ENCODE data around the gene SERPINC1. TPM values are rescaled to one million over a fixed set of nuclear protein-coding genes. Genes with fewer than 3 reads are reported as not detected.

Gene SERPINC1
- total and polyA plus RNA-seq, 2 experiments from 2014 or later = 85.4 to 125 TPM

DNA sequence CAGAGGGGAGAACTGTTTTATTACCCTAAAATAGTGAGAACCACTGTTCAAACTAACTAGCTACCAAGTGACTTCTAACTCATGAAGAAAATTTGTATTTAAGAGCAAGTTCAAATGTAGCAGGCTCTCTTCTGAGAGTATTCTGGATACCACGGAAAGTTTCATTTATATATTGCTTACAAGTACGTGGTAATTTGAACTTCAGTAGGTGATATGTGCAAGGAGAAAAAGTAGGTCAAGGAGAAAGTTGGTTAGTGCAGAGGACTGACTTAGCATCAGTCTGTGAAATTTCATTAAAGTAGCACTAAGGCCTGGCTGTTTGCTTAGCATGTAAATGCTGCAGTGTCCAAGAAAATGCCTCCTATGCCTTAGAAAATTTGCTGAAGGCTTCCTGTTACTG lies 16.7 kb downstream of the SERPINC1 start:
- no peak overlapping the region for H3K4me2 ChIP-seq
- no peaks in the 10 kb centered on the region for H3K79me2 ChIP-seq
- WGBS (ENCODE audit: low lambda C conversion rate, missing lambda C conversion rate) = 91% methylated on average over 2 of the region's 2 CpGs
- H3K4me3 ChIP-seq = no peak overlapping the region
- H3K9me3 ChIP-seq (ENCODE audit: low read depth) = no peaks in the 10 kb centered on the region
- DNase-seq (ENCODE audit: low spot score) = no peak
- no peak overlapping the region for H3K27ac ChIP-seq
- H3K4me1 ChIP-seq (ENCODE audit: insufficient read depth) = no peaks in the 10 kb centered on the region
- no peaks in the 10 kb centered on the region for H3K36me3 ChIP-seq (replicated peaks; ENCODE audit: insufficient read depth, low read depth)
- H2AFZ ChIP-seq = no peak overlapping the region
- H4K20me1 ChIP-seq (ENCODE audit: insufficient read depth, poor library complexity, severe bottlenecking) = no peaks in the 10 kb centered on the region
- H3K27me3 ChIP-seq = no peaks in the 10 kb centered on the region
- TF ChIP-seq EZH2 (IDR thresholded peaks at IDR 0.05; ENCODE audit: borderline replicate concordance) (no peak), EZH2phosphoT487 (IDR thresholded peaks at IDR 0.05; ENCODE audit: low read depth, severe bottlenecking, unreplicated experiment) (no peak)
- TF ChIP-seq, protein P1, sequence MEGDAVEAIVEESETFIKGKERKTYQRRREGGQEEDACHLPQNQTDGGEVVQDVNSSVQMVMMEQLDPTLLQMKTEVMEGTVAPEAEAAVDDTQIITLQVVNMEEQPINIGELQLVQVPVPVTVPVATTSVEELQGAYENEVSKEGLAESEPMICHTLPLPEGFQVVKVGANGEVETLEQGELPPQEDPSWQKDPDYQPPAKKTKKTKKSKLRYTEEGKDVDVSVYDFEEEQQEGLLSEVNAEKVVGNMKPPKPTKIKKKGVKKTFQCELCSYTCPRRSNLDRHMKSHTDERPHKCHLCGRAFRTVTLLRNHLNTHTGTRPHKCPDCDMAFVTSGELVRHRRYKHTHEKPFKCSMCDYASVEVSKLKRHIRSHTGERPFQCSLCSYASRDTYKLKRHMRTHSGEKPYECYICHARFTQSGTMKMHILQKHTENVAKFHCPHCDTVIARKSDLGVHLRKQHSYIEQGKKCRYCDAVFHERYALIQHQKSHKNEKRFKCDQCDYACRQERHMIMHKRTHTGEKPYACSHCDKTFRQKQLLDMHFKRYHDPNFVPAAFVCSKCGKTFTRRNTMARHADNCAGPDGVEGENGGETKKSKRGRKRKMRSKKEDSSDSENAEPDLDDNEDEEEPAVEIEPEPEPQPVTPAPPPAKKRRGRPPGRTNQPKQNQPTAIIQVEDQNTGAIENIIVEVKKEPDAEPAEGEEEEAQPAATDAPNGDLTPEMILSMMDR (IDR thresholded peaks at IDR 0.05; ENCODE audit: poor library complexity) = no peak
- no peaks in the 10 kb centered on the region for H3K9me2 ChIP-seq (replicated peaks; ENCODE audit: insufficient read depth)

DNA sequence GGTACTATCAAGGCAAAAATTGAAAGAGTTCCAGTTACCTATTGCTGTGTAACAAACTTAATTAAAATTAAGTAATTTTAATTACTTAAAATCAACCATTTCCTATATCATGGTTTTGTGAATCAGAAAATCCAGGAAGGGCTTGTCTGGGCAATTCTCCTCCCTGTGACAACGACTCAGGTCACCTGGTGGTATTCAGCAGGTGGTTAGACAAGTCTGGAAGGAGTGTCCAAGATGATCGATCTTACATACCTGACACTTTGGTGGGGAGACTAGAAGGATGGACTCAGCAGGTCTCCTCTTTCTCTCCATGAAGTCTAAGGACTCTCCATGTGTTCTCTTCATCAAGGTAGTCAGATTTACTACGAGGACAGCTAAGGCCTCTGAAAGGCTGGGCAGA lies 22.9 kb downstream of the SERPINC1 start:
- H3K9me2 ChIP-seq (replicated peaks; ENCODE audit: insufficient read depth) = no peaks in the 10 kb centered on the region
- no peak for DNase-seq (ENCODE audit: low spot score)

DNA sequence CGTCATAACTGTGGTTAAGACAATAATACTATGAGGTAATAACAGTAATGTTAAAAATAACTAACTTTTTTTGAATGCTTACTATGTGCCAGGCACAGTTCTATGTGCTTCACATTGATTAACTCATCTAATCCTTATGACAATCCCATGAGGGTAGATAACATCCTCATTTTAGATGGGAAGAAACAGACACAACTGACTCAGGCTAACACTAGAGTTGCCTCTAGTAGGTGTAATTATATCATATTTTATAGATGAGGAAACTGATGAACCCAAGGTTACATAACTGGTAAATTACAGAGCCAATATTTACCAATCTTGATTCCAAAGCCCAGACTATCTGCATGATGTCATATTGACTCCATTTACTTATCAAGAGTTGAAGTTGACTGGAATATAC lies 23.5 kb downstream of the SERPINC1 start:
- Histone ChIP-seq H3K79me2 (no peaks in the 10 kb centered on the region), H3K27me3 (no peaks in the 10 kb centered on the region), H3K4me2 (no peak overlapping the region), H3K4me3 (no peak overlapping the region), H3K9me2 (replicated peaks; ENCODE audit: insufficient read depth) (no peaks in the 10 kb centered on the region), H3K36me3 (replicated peaks; ENCODE audit: insufficient read depth, low read depth) (no peaks in the 10 kb centered on the region), H2AFZ (no peak overlapping the region), H3K9me3 (ENCODE audit: low read depth) (no peaks in the 10 kb centered on the region), H3K4me1 (ENCODE audit: insufficient read depth) (no peaks in the 10 kb centered on the region), H3K27ac (no peak overlapping the region), H4K20me1 (ENCODE audit: insufficient read depth, poor library complexity, severe bottlenecking) (no peaks in the 10 kb centered on the region)
- TF ChIP-seq, protein P1 (IDR thresholded peaks at IDR 0.05; ENCODE audit: poor library complexity) = no peak
- TF ChIP-seq EZH2 (IDR thresholded peaks at IDR 0.05; ENCODE audit: borderline replicate concordance) (no peak), EZH2phosphoT487 (IDR thresholded peaks at IDR 0.05; ENCODE audit: low read depth, severe bottlenecking, unreplicated experiment) (no peak)
- 80% methylated on average over 1 of the region's 1 CpG for WGBS (ENCODE audit: low lambda C conversion rate, missing lambda C conversion rate)
- no peak for DNase-seq (ENCODE audit: low spot score)

More for the DNA sequence above, 22.9 kb downstream of the SERPINC1 start:
- Histone ChIP-seq H3K27ac (no peak overlapping the region), H3K4me2 (no peak overlapping the region), H3K79me2 (no peaks in the 10 kb centered on the region), H3K4me3 (no peak overlapping the region), H3K4me1 (ENCODE audit: insufficient read depth) (no peaks in the 10 kb centered on the region), H2AFZ (no peak overlapping the region), H3K36me3 (replicated peaks; ENCODE audit: insufficient read depth, low read depth) (no peaks in the 10 kb centered on the region), H3K27me3 (no peaks in the 10 kb centered on the region), H3K9me3 (ENCODE audit: low read depth) (no peaks in the 10 kb centered on the region), H4K20me1 (ENCODE audit: insufficient read depth, poor library complexity, severe bottlenecking) (no peaks in the 10 kb centered on the region)
- WGBS (ENCODE audit: low lambda C conversion rate, missing lambda C conversion rate) = 70% methylated on average over 3 of the region's 3 CpGs
- TF ChIP-seq, protein P1 (IDR thresholded peaks at IDR 0.05; ENCODE audit: poor library complexity) = no peak
- TF ChIP-seq EZH2 (IDR thresholded peaks at IDR 0.05; ENCODE audit: borderline replicate concordance) = no peak

DNA sequence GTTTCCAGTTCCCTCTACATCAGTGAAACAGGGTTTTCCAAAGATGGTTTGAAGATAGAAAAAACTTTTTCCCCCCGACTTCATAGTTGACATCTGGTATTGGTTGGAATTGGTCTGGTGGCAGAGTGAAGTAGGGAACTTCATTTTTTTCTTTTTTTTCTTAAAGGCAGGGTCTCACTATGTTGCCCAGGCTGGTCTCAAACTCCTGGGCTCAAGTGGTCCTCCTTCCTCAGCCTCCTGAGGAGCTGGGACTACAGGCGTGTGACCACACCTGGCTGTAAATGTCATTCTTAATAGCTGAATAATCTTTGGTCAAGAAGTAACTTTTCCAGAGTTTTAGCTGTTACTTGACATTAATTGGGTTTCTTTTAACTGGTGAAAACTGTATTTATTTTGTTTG lies 27.2 kb downstream of the SERPINC1 start:
- TF ChIP-seq, protein P1 (IDR thresholded peaks at IDR 0.05; ENCODE audit: poor library complexity) = no peak
- no peak for TF ChIP-seq EZH2phosphoT487 (IDR thresholded peaks at IDR 0.05; ENCODE audit: low read depth, severe bottlenecking, unreplicated experiment)
- no peak for TF ChIP-seq EZH2 (IDR thresholded peaks at IDR 0.05; ENCODE audit: borderline replicate concordance)
- H4K20me1 ChIP-seq (ENCODE audit: insufficient read depth, poor library complexity, severe bottlenecking) = no peaks in the 10 kb centered on the region
- H2AFZ ChIP-seq = no peak overlapping the region
- no peak for DNase-seq (ENCODE audit: low spot score)
- H3K79me2 ChIP-seq = no peaks in the 10 kb centered on the region
- H3K4me3 ChIP-seq = no peak overlapping the region
- no peaks in the 10 kb centered on the region for H3K36me3 ChIP-seq (replicated peaks; ENCODE audit: insufficient read depth, low read depth)
- no peaks in the 10 kb centered on the region for H3K9me3 ChIP-seq (ENCODE audit: low read depth)
- no peak overlapping the region for H3K4me2 ChIP-seq
- H3K27ac ChIP-seq = no peak overlapping the region
- H3K4me1 ChIP-seq (ENCODE audit: insufficient read depth) = no peaks in the 10 kb centered on the region
- H3K9me2 ChIP-seq (replicated peaks; ENCODE audit: insufficient read depth) = no peaks in the 10 kb centered on the region
- 96% methylated on average over 2 of the region's 2 CpGs for WGBS (ENCODE audit: low lambda C conversion rate, missing lambda C conversion rate)
- no peaks in the 10 kb centered on the region for H3K27me3 ChIP-seq
